ENCODE results near the gene FAM89B. TPM values are rescaled to one million over a fixed set of nuclear protein-coding genes. Genes with fewer than 3 reads are reported as not detected.

The FAM89B gene
- total RNA-seq, 4 donors from 2014 or later = 12.0 to 44.1 (median 23.9) TPM

DNA sequence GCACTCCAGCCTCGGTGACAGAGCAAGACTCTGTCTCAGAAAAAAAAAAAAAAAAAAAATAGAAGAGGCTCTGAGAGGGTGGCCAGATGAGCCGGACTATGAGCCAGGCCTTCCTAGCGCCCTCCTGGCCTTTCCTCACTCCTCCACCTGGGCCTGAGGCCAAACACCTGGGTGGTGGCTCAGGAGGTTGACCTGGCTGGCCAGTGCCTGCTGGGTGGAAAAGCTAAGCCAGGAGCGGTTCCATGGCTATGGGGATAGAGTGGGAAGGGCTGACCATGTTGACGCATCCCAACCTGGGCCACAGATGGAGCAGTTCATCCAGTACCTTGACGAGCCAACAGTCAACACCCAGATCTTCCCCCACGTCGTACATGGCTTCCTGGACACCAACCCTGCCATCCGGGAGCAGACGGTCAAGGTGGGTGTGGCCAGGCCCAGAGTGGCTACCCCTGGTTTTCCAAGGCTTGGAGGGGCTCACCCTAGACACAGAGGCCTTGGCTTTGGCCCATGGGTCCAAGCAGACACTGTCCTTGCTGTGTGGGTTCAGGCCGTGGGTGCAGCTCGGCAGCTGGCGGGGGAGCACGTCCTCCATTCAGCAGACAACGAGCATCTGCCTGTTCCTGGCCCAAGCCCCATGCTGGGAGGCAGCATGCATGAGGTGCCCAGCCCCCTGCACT lies 39.8 kb upstream of the FAM89B start:
- DNase-seq = no peak
- Histone ChIP-seq H3K9me3 (no peaks in the 10 kb centered on the region), H3K27me3 (no peaks in the 10 kb centered on the region), H3K4me3 (no peak overlapping the region), H3K4me1 (peaks cover 0 to 5% (median 0%) of the 10 kb centered on the region in 3 donors), H3K36me3 (peaks cover 20 to 100% (median 35%) of the 10 kb centered on the region in 3 donors), H3K27ac (no peak overlapping the region)
- intact Hi-C loops (cut with DNase I) = no loop called here
- 84 to 87% methylated on average over 6 to 10 of the region's 15 CpGs for WGBS, 2 donors
- TF ChIP-seq POLR2A (IDR thresholded peaks at IDR 0.05) = no peak
- TF ChIP-seq, protein P1, sequence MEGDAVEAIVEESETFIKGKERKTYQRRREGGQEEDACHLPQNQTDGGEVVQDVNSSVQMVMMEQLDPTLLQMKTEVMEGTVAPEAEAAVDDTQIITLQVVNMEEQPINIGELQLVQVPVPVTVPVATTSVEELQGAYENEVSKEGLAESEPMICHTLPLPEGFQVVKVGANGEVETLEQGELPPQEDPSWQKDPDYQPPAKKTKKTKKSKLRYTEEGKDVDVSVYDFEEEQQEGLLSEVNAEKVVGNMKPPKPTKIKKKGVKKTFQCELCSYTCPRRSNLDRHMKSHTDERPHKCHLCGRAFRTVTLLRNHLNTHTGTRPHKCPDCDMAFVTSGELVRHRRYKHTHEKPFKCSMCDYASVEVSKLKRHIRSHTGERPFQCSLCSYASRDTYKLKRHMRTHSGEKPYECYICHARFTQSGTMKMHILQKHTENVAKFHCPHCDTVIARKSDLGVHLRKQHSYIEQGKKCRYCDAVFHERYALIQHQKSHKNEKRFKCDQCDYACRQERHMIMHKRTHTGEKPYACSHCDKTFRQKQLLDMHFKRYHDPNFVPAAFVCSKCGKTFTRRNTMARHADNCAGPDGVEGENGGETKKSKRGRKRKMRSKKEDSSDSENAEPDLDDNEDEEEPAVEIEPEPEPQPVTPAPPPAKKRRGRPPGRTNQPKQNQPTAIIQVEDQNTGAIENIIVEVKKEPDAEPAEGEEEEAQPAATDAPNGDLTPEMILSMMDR (IDR thresholded peaks at IDR 0.05) = no peak

DNA sequence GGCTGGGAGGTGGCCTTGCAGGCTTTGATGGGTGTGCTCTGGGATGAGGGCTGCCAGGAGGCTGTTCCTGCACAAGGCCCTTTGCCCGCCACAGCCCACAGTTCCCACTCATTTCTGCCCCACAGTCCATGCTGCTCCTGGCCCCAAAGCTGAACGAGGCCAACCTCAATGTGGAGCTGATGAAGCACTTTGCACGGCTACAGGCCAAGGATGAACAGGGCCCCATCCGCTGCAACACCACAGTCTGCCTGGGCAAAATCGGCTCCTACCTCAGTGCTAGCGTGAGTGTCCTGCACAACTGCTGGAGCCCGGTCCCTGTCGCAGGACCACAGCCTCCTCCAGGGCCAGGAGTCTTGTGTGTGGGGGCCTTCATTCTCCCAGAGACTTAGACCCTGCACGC lies 37.2 kb upstream of the FAM89B start:
- intact Hi-C loops (cut with DNase I) = loop anchor here (5.0 kb wide), 1 partner anchor 37 kb away; the partner anchor contains the start of genes FAM89B and ZNRD2
- Histone ChIP-seq H3K9me3 (no peaks in the 10 kb centered on the region), H3K4me3 (no peak overlapping the region), H3K4me1 (peaks cover 7 to 19% (median 12%) of the 10 kb centered on the region in 3 donors), H3K27me3 (no peaks in the 10 kb centered on the region), H3K36me3 (peaks cover 30 to 94% (median 51%) of the 10 kb centered on the region in 3 donors), H3K27ac (no peak overlapping the region)
- 93% methylated on average over 3 of the region's 9 CpGs; no CpG with 5 or more reads in 1 of the 2 donors for WGBS, 2 donors
- DNase-seq = no peak
- TF ChIP-seq POLR2A (IDR thresholded peaks at IDR 0.05) = no peak
- TF ChIP-seq, protein P1 (IDR thresholded peaks at IDR 0.05) = no peak

DNA sequence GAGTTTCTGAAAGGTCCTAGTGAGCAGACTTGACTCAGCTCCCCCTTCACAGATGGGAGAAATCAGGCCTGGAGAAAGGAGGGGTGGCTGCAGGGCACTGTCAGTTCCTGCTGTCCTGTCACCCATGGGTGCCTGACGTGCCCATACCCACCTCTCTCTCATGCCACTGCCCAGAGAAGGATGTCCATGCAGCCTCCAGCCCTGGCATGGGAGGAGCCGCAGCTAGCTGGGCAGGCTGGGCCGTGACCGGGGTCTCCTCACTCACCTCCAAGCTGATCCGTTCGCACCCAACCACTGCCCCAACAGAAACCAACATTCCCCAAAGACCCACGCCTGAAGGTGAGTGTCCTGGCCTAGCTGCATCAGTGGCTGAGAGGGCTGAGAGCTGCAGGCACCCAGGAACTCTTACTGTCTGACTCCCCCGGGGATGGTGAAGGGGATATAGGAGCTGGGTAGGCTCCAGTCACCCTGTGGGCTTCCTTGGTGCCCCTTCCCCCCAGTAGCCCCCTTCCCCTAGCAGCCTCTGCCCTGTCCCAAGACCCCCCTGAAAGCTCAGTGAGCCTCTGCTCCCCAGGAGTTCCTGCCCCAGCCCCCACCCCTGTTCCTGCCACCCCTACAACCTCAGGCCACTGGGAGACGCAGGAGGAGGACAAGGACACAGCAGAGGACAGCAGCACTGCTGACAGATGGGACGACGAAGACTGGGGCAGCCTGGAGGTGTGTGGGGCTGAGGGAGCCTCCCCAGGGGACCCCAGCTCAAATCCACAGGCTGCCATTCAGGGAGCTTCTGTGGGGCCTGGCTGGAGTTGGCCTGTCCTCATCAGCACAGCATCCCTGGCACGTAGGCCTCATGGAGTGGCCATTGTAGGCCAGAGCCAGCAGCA lies 35.7 kb upstream of the FAM89B start:
- peaks cover 16 to 34% (median 21%) of the 10 kb centered on the region in 3 donors for H3K4me1 ChIP-seq
- no peak overlapping the region for H3K4me3 ChIP-seq
- peaks cover 17 to 79% (median 41%) of the 10 kb centered on the region in 3 donors for H3K36me3 ChIP-seq
- TF ChIP-seq, protein P1 (IDR thresholded peaks at IDR 0.05) = no peak
- TF ChIP-seq POLR2A (IDR thresholded peaks at IDR 0.05) = no peak
- intact Hi-C loops (cut with DNase I) = loop anchor here (5.0 kb wide), 1 partner anchor 36 kb away; the partner anchor contains the start of genes FAM89B and ZNRD2
- WGBS, 2 donors = 75 to 77% methylated on average over 6 to 7 of the region's 12 CpGs
- H3K9me3 ChIP-seq = no peaks in the 10 kb centered on the region
- no peak overlapping the region for H3K27ac ChIP-seq
- H3K27me3 ChIP-seq = no peaks in the 10 kb centered on the region
- no peak for DNase-seq

DNA sequence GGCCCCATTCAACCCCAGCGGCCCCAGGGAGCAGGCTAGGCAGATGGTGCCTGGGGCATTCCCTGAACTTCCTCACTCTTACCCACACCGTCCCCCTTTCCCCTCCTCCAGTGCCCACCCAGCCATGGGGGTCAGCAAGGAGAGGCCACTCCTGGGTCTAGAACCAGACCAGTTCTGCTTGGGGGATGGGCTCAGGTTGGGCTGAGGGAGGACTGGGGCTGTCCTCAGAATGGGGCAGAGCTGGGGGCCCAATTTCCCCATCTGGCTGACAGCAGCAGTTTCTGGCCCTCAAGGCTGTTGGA lies 35.1 kb upstream of the FAM89B start:
- 93% methylated on average over 2 of the region's 2 CpGs; no CpG with 5 or more reads in 1 of the 2 donors for WGBS, 2 donors
- H3K4me1 ChIP-seq = peaks cover 21 to 40% (median 25%) of the 10 kb centered on the region in 3 donors
- H3K27ac ChIP-seq = no peak overlapping the region
- intact Hi-C loops (cut with DNase I) = loop anchor here (5.0 kb wide), 1 partner anchor 35 kb away; the partner anchor contains the start of genes FAM89B and ZNRD2
- H3K9me3 ChIP-seq = no peaks in the 10 kb centered on the region
- TF ChIP-seq, protein P1 (IDR thresholded peaks at IDR 0.05) = no peak
- no peak for TF ChIP-seq POLR2A (IDR thresholded peaks at IDR 0.05)
- no peak overlapping the region for H3K4me3 ChIP-seq
- peaks cover 13 to 73% (median 35%) of the 10 kb centered on the region in 3 donors for H3K36me3 ChIP-seq
- DNase-seq = no peak
- H3K27me3 ChIP-seq = no peaks in the 10 kb centered on the region
